SH-SY5Y (cell line): ENCODE measurements around the gene RAI1.

Experiments
- GATA2 ChIP-seq: IDR thresholded peaks from 2 replicates; pipeline ENCODE4 v1.6.1; 2011; ENCODE audit warnings: mild to moderate bottlenecking, low read depth, low read length
- GATA3 ChIP-seq: IDR thresholded peaks from 2 replicates; pipeline ENCODE4 v1.6.1; 2011; ENCODE audit warnings: low read depth, mild to moderate bottlenecking, low read length, moderate library complexity

DNA sequence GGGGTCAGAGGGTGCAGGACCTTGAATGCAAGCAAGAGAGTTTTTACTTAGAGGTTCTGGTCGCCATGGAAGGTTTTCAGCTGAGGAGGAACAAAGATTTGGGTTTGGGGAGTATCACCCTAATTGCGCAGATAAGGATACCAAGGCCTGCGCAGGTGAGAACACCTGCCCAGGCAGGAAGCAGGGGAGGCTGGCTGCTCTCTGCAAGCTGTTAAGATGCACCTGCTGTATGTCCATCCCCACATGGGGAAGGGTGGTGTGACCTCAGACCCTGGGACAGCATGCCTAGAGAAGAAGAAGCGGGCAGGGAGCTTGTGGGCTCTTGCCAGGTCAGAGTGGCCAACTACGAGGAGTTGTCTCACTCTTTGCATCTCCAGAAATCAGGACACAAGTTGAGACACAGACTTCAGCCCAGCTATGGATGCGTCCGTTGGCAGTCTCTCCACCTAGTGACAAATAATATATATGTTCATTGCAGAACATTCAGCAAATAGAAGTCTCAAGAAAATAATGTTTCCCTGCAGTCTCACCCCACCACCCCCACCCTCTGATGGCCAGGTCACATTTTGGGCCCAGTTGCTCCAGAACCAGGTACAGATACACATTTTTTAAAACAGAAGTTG is 77.8 kb downstream of the RAI1 start:
- TF ChIP-seq GATA3 (no peak), GATA2 (no peak)
